OCI-LY3 (cell line): ENCODE results near the gene H2BK1.
A peak's percentile ranks its signal among the peaks of the same experiment; 100 is the strongest.

Experiments used
- H2AFZ ChIP-seq: fragments of 200-600, 300-600 bp; shearing (Covaris generic); 2 replicates; pipeline ENCODE4 v1.6.0; 2014; ENCODE audit warnings: antibody characterized with exemption, low read depth, low read length
- H3K27ac ChIP-seq: fragments of 200-600, 300-600 bp; sonication (generic); 2 replicates; pipeline ENCODE4 v1.5.1; 2014; ENCODE audit warnings: mild to moderate bottlenecking, low read length, moderate library complexity, mixed read lengths
- H3K27me3 ChIP-seq: fragments of 200-600, 300-600 bp; sonication (generic); 2 replicates; pipeline ENCODE4 v1.6.1; 2014; ENCODE audit warnings: low read depth, low read length, mixed read lengths
- H3K36me3 ChIP-seq: fragments of 200-600, 300-600 bp; sonication (generic); replicated peaks from 2 replicates; pipeline ENCODE3; 2014; ENCODE audit warnings: low read depth, low read length, mixed read lengths
- H3K4me1 ChIP-seq: fragments of 300-600, 200-600 bp; sonication (generic); 2 replicates; pipeline ENCODE4 v1.6.1; 2014; ENCODE audit warnings: low read length, mixed read lengths
- H3K4me2 ChIP-seq: fragments of 200-600, 300-600 bp; sonication (generic); 2 replicates; pipeline ENCODE4 v1.6.1; 2014; ENCODE audit warnings: low read length, mixed read lengths
- H3K4me3 ChIP-seq: fragments of 300-600, 200-600 bp; sonication (generic); 2 replicates; pipeline ENCODE4 v1.5.1; 2014; ENCODE audit warnings: antibody characterized with exemption, mild to moderate bottlenecking, low read length, moderate library complexity
- H3K79me2 ChIP-seq: fragments of 300-600, 200-600 bp; shearing (Covaris generic); 2 replicates; pipeline ENCODE4 v1.6.1; 2014; ENCODE audit warnings: mild to moderate bottlenecking, low read length, mixed read lengths
- H3K9ac ChIP-seq: fragments of 300-600, 200-600 bp; shearing (Covaris generic); 2 replicates; pipeline ENCODE4 v1.6.0; 2014; ENCODE audit warnings: mild to moderate bottlenecking, low read length, moderate library complexity
- H3K9me3 ChIP-seq: fragments of 200-600, 300-600 bp; shearing (Covaris generic); 2 replicates; pipeline ENCODE4 v1.6.1; 2014; ENCODE audit warnings: low read length, mixed read lengths; ENCODE audit not compliant: insufficient read depth
- H4K20me1 ChIP-seq: fragments of 200-600, 300-600 bp; sonication (generic); 2 replicates; pipeline ENCODE4 v1.6.1; 2016; ENCODE audit warnings: low read length, mixed read lengths; ENCODE audit not compliant: insufficient read depth
- CTCF ChIP-seq: fragments of 200-600, 300-600 bp; sonication (generic); IDR thresholded peaks from 2 replicates; pipeline ENCODE4 v1.5.1; 2014; ENCODE audit warnings: antibody characterized with exemption, low read length, low read depth
- EZH2phosphoT487 ChIP-seq: fragments of 200-600 bp; shearing (Covaris generic); IDR thresholded peaks from 2 replicates; pipeline ENCODE4 v1.6.1; 2018; ENCODE audit warnings: antibody characterized with exemption, mixed run types, low read depth

H2BK1 gene

GRCh38 chr7:151251689-151252560, 41.6 kb upstream of the H2BK1 start:
- Histone ChIP-seq H3K4me1 (no peaks in the 10 kb centered on the region), H3K9me3 (no peaks in the 10 kb centered on the region), H3K36me3 (no peaks in the 10 kb centered on the region), H3K27ac (no peak overlapping the region), H4K20me1 (peaks cover 2% of the 10 kb centered on the region; the same call in 1 of the 2 replicates), H3K4me2 (peak overlapping the region; percentile 72), H3K79me2 (no peaks in the 10 kb centered on the region), H3K27me3 (peaks cover 53% of the 10 kb centered on the region), H3K4me3 (peak overlapping the region; percentile 69), H2AFZ (0 out of 2 replicates have a peak overlapping the region, but pooled peaks have one; percentile 34), H3K9ac (no peak overlapping the region)
- no peak for TF ChIP-seq CTCF
- no peak for TF ChIP-seq EZH2phosphoT487

GRCh38 chr7:151251328-151251688, 41.0 kb upstream of the H2BK1 start:
- H3K27me3 ChIP-seq: peaks cover 53% of the 10 kb centered on the region
- peak overlapping the region; percentile 49 for H3K4me2 ChIP-seq
- H3K27ac ChIP-seq: no peak overlapping the region
- no peak overlapping the region for H3K9ac ChIP-seq
- no peaks in the 10 kb centered on the region for H3K4me1 ChIP-seq
- H3K79me2 ChIP-seq: no peaks in the 10 kb centered on the region
- no peaks in the 10 kb centered on the region for H3K36me3 ChIP-seq
- no peaks in the 10 kb centered on the region for H3K9me3 ChIP-seq
- peak overlapping the region; percentile 69 for H3K4me3 ChIP-seq
- peaks cover 4% of the 10 kb centered on the region; the same call in 1 of the 2 replicates for H4K20me1 ChIP-seq
- no peak overlapping the region for H2AFZ ChIP-seq
- TF ChIP-seq CTCF (no peak), EZH2phosphoT487 (no peak)

GRCh38 chr7:151250181-151251132, 40.2 kb upstream of the H2BK1 start:
- Histone ChIP-seq H3K4me2 (no peak overlapping the region), H4K20me1 (peaks cover 4% of the 10 kb centered on the region; the same call in 1 of the 2 replicates), H3K4me1 (peaks cover 6% of the 10 kb centered on the region; the same call in 1 of the 2 replicates), H3K27me3 (peaks cover 60% of the 10 kb centered on the region), H3K27ac (no peak overlapping the region), H2AFZ (no peak overlapping the region), H3K9me3 (no peaks in the 10 kb centered on the region), H3K36me3 (no peaks in the 10 kb centered on the region), H3K4me3 (no peak overlapping the region), H3K9ac (no peak overlapping the region), H3K79me2 (no peaks in the 10 kb centered on the region)
- TF ChIP-seq EZH2phosphoT487 (no peak), CTCF (no peak)

- H3K27ac ChIP-seq: no peak overlapping the region
- H3K4me3 ChIP-seq: no peak overlapping the region
- H3K36me3 ChIP-seq: no peaks in the 10 kb centered on the region
- H3K9me3 ChIP-seq: no peaks in the 10 kb centered on the region
- TF ChIP-seq EZH2phosphoT487: no peak
- TF ChIP-seq CTCF: no peak
- peaks cover 4% of the 10 kb centered on the region; the same call in 1 of the 2 replicates for H4K20me1 ChIP-seq
- peaks cover 61% of the 10 kb centered on the region for H3K27me3 ChIP-seq
- no peaks in the 10 kb centered on the region for H3K79me2 ChIP-seq
- no peak overlapping the region for H3K9ac ChIP-seq
- no peak overlapping the region for H3K4me2 ChIP-seq
- H3K4me1 ChIP-seq: peaks cover 11% of the 10 kb centered on the region
- no peak overlapping the region for H2AFZ ChIP-seq
Observed at GRCh38 chr7:151249732-151250072, 39.4 kb upstream of the H2BK1 start.
